NAMALWA (cell line): ENCODE measurements around the gene TRIM66.

Source experiments
- DNase-seq: peaks from one replicate; pipeline ENCODE4 v3.0.0-alpha.2; 2015; ENCODE audit warnings: low spot score

Gene TRIM66

DNA sequence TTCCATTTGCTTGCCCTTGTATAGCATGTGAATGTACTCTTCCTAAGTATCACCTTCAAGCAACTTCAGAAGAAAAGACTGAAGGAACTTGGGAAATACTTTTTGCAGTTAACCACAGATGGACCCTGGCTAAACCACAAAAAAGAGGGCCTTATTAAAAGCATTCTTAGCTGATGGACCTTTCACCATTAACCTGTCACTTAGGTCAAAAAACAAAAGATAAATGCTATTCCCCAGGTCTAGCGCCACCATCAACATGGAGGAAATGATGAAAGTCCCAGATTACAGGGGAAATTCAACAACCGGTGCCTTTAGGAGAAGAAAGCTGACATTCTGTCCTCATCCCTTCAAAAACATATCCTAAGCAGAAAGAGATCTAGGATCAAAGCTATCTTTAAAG is 117.9 kb downstream of the TRIM66 start:
- no peak for DNase-seq
